Measurements from ENCODE around the gene SEMA5B. TPM values are rescaled to one million over a fixed set of nuclear protein-coding genes. Genes with fewer than 3 reads are reported as not detected.

The SEMA5B gene
- total and polyA plus RNA-seq, 3 donors from 2014 or later: 0.68 to 2.0 (median 1.3) TPM

DNA sequence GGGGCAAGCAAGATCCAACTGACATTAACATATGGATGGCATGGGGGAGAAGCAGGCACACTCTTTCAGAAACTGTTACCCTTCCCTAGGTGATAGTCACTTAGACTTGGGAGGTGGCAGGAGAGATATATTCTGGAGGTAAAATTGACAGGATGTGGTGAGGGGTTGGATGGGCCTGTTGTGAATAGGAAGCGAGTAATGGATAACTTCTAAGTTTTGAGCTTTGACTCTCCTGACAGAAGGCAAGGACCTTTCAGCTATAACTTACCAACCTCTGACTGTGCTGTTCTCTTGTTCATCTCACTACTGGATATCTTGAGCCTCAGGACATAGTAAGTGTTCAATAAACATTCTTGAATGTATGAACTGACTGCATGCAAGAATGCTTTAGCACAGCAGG lies 37.4 kb upstream of the SEMA5B start:
- 38 to 50% methylated on average over 1 of the region's 1 CpG for WGBS, 2 donors
- no peaks in the 10 kb centered on the region for H3K36me3 ChIP-seq (ENCODE audit: low read depth, missing control alignments)
- no peak for TF ChIP-seq POLR2A (IDR thresholded peaks at IDR 0.05)
- TF ChIP-seq, protein P1, sequence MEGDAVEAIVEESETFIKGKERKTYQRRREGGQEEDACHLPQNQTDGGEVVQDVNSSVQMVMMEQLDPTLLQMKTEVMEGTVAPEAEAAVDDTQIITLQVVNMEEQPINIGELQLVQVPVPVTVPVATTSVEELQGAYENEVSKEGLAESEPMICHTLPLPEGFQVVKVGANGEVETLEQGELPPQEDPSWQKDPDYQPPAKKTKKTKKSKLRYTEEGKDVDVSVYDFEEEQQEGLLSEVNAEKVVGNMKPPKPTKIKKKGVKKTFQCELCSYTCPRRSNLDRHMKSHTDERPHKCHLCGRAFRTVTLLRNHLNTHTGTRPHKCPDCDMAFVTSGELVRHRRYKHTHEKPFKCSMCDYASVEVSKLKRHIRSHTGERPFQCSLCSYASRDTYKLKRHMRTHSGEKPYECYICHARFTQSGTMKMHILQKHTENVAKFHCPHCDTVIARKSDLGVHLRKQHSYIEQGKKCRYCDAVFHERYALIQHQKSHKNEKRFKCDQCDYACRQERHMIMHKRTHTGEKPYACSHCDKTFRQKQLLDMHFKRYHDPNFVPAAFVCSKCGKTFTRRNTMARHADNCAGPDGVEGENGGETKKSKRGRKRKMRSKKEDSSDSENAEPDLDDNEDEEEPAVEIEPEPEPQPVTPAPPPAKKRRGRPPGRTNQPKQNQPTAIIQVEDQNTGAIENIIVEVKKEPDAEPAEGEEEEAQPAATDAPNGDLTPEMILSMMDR (IDR thresholded peaks at IDR 0.05): no peak
- no peaks in the 10 kb centered on the region for H3K27me3 ChIP-seq
- H3K4me3 ChIP-seq: no peak overlapping the region
- no peaks in the 10 kb centered on the region for H3K9me3 ChIP-seq
- intact Hi-C loops (cut with DNase I; ENCODE audit: low total_unique reads): no loop called here
- no peak for DNase-seq
- H3K4me1 ChIP-seq: peaks cover 5% of the 10 kb centered on the region
- no peak overlapping the region for H3K27ac ChIP-seq

DNA sequence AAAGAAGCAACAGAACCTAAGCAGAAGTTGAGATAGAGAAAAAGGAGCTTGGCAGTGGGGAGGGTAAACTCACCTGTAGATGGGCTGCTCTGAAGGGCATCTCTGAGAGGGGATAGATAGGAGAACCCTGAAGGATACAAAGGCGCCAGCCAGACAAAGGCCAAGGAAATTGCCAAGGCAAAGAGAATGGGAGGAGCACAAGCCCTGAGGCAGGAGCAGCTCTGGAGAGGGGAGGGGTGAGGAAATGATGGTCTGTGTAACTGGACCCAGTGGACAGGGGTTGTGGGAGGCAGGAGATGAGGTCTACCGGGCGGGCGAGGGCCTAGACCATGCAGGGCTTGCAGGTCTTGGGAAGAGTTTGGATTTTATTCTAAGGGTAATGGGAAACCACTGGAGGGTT lies 36.9 kb upstream of the SEMA5B start:
- no peak for TF ChIP-seq POLR2A (IDR thresholded peaks at IDR 0.05)
- TF ChIP-seq, protein P1 (IDR thresholded peaks at IDR 0.05): no peak
- H3K4me1 ChIP-seq: peaks cover 5% of the 10 kb centered on the region

DNA sequence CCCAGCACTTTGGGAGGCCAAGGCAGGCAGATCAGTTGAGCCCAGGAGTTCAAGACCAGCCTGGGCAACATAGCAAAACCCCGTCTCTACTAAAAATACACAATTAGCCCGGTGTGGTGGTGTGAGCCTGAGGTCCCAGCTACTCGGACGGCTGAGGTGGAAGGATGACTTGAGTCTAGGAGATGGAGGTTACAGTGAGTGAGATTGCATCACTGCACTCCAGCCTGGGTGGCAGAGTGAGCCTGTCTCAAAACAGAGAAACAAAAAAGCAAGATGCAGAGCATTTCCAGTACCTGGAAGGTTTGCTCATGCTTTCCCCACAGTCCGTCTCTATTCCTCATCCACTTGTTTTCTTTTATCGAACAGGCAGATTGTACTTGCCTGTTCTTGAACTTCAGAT lies 35.5 kb upstream of the SEMA5B start:
- Histone ChIP-seq H3K36me3 (ENCODE audit: low read depth, missing control alignments) (no peaks in the 10 kb centered on the region), H3K4me3 (no peak overlapping the region), H3K4me1 (no peaks in the 10 kb centered on the region), H3K27ac (no peak overlapping the region), H3K27me3 (no peaks in the 10 kb centered on the region), H3K9me3 (no peaks in the 10 kb centered on the region)
- WGBS, 2 donors: 82 to 89% methylated on average over 6 of the region's 6 CpGs
- TF ChIP-seq, protein P1 (IDR thresholded peaks at IDR 0.05): no peak
- no peak for TF ChIP-seq POLR2A (IDR thresholded peaks at IDR 0.05)
- intact Hi-C loops (cut with DNase I; ENCODE audit: low total_unique reads): no loop called here
- no peak for DNase-seq

More for the DNA sequence above, 36.9 kb upstream of the SEMA5B start:
- Histone ChIP-seq H3K27ac (no peak overlapping the region), H3K9me3 (no peaks in the 10 kb centered on the region), H3K27me3 (no peaks in the 10 kb centered on the region), H3K4me3 (no peak overlapping the region), H3K36me3 (ENCODE audit: low read depth, missing control alignments) (no peaks in the 10 kb centered on the region)
- WGBS, 2 donors: 91 to 93% methylated on average over 4 of the region's 4 CpGs
- intact Hi-C loops (cut with DNase I; ENCODE audit: low total_unique reads): no loop called here
- no peak for DNase-seq

DNA sequence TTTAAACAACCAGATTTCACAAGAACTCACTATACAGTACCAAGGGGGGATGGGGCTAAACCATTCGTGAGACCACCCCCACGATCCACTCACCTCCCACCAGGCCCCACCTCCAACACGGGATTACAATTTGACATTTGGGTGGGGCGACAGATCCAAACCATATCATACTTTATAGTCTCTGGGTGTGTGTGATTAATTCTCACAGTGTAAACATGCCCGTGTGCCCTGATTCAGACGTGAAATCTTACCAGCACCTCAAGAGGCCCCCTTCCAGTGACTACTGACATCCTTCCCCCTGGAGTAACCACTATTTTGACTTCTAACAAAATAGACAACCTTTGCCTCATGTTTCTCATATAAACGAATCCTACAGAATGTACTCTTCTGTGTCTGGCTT lies 34.3 kb upstream of the SEMA5B start:
- H3K4me1 ChIP-seq: no peaks in the 10 kb centered on the region
- no peaks in the 10 kb centered on the region for H3K9me3 ChIP-seq
- no peak for TF ChIP-seq POLR2A (IDR thresholded peaks at IDR 0.05)
- TF ChIP-seq, protein P1 (IDR thresholded peaks at IDR 0.05): no peak
- no peaks in the 10 kb centered on the region for H3K36me3 ChIP-seq (ENCODE audit: low read depth, missing control alignments)
- H3K27me3 ChIP-seq: no peaks in the 10 kb centered on the region
- WGBS, 2 donors: 86 to 89% methylated on average over 7 of the region's 7 CpGs
- no peak for DNase-seq
- no peak overlapping the region for H3K4me3 ChIP-seq
- intact Hi-C loops (cut with DNase I; ENCODE audit: low total_unique reads): no loop called here
- no peak overlapping the region for H3K27ac ChIP-seq

DNA sequence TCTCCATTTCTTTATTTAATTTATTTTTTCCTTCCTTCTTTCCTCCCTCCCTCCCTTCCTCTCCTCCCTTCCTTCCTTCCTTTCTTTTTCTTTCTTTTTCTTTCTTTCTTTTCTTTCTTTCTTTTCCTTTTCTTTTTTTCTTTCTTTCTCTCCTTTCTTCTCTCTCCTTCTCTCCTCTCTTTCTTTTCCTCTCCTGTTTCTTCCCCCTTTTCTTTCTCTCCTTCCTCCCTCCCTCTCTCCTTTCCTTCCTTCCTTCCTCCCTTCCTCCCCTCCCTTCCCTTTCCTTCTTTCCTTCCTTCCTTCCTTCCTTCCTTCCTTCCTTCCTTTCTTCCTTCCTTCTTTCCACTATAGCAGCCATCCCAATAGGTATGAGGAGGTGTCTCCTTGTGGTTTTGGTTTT lies 32.5 kb upstream of the SEMA5B start:
- Histone ChIP-seq H3K27ac (no peak overlapping the region), H3K36me3 (ENCODE audit: low read depth, missing control alignments) (no peaks in the 10 kb centered on the region), H3K27me3 (no peaks in the 10 kb centered on the region), H3K4me3 (no peak overlapping the region), H3K9me3 (no peaks in the 10 kb centered on the region), H3K4me1 (no peaks in the 10 kb centered on the region)
- intact Hi-C loops (cut with DNase I; ENCODE audit: low total_unique reads): no loop called here
- no peak for TF ChIP-seq POLR2A (IDR thresholded peaks at IDR 0.05)
- TF ChIP-seq, protein P1 (IDR thresholded peaks at IDR 0.05): no peak
- DNase-seq: no peak
